Stimulated activated CD8-positive, alpha-beta memory T cell treated with anti-CD3 and anti-CD28 coated beads, Interleukin-15, amount 100 ng/mL, for 48 hours (primary cell): ENCODE data around the gene RANBP17.

Source experiments
- DNase-seq, 2 donors: peaks; one replicate each; pipeline ENCODE4 v3.0.0-alpha.2; 2020; ENCODE audit warnings: low read depth in 2 of 2

The RANBP17 gene

GRCh38 chr5:171249460-171249859 is 387.6 kb downstream of the RANBP17 start:
- no peak for DNase-seq

DNA sequence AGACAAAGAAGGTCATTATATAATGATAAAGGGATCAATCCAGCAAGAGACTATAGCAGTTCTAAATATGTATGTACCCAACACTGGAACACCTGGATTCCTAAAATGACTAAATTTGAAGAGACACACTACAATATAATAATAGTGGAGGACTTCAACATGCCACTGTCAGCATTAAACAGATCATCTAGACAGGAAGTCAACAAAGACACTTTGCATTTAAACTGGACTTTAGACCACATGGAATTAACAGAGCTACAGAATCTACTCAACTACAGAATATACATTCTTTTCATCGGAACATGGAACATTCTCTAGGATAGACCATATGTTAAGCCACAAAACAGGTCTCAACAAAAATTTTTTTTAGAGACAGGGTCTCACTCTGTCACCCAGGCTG is 388.9 kb downstream of the RANBP17 start:
- DNase-seq: no peak

GRCh38 chr5:171251519-171251918 is 389.7 kb downstream of the RANBP17 start:
- DNase-seq: no peak

- no peak for DNase-seq
These were observed 390.9 kb downstream of the RANBP17 start for GRCh38 chr5:171252674-171253073.

DNA sequence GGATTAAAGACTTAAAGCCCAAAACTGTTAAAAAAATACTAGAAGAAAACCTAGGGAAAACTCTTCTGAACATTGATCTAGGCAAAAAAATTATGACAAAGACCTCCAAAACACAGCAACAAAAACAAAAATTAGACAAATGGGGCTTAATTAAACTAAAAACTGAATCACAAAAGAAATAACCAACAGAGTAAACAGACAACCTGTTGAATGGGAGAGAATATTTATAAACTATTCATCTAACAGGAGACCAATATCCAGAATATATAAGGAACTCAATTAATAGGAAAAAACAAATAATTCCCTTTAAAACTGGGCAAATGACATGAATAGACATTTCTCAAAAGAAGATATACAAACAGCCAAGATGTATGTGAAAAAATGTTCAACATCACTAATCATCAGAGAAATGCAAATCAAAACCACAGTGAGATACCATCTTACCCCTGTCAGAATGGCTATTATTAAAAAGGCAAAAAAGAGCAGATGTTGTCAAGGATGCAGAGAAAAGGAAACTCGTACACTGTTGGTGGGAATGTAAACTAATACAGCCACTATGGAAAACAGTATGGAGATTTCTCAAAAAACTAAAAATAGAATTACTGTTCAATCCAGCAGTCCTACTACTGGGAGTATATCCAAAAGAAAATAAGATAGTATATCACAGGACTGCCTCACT is 397.1 kb downstream of the RANBP17 start:
- no peak for DNase-seq

GRCh38 chr5:171261361-171261760 is 399.5 kb downstream of the RANBP17 start:
- DNase-seq: no peak

DNA sequence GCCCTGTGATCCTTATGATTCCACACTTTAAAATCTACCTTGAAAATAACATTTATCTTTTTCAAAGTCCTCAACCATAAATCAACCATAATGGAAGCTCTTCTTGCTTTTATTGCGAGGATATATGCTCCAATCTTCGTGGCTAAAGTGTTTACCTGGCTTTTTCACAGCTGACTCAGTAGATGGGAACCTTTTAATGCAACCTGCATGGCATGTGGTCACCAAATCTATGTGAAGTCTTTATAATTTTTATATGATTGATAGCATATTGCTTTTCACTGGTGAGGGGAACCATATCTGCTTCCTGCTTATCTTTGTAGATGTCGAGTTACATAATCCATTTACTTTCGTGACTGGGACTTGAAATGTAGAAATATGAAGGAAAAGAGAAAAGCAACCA is 400.1 kb downstream of the RANBP17 start:
- no peak for DNase-seq

- no peak for DNase-seq
These were observed 401.4 kb downstream of the RANBP17 start for GRCh38 chr5:171263181-171263580.

- no peak for DNase-seq
These were observed 403.0 kb downstream of the RANBP17 start for GRCh38 chr5:171264843-171265242.

GRCh38 chr5:171268700-171269620 is 407.1 kb downstream of the RANBP17 start:
- DNase-seq: no peak

GRCh38 chr5:171269717-171270116 is 407.9 kb downstream of the RANBP17 start:
- no peak for DNase-seq

GRCh38 chr5:171270136-171270535 is 408.3 kb downstream of the RANBP17 start:
- DNase-seq: no peak

- DNase-seq: no peak
These were observed 410.0 kb downstream of the RANBP17 start for GRCh38 chr5:171271798-171272197.

DNA sequence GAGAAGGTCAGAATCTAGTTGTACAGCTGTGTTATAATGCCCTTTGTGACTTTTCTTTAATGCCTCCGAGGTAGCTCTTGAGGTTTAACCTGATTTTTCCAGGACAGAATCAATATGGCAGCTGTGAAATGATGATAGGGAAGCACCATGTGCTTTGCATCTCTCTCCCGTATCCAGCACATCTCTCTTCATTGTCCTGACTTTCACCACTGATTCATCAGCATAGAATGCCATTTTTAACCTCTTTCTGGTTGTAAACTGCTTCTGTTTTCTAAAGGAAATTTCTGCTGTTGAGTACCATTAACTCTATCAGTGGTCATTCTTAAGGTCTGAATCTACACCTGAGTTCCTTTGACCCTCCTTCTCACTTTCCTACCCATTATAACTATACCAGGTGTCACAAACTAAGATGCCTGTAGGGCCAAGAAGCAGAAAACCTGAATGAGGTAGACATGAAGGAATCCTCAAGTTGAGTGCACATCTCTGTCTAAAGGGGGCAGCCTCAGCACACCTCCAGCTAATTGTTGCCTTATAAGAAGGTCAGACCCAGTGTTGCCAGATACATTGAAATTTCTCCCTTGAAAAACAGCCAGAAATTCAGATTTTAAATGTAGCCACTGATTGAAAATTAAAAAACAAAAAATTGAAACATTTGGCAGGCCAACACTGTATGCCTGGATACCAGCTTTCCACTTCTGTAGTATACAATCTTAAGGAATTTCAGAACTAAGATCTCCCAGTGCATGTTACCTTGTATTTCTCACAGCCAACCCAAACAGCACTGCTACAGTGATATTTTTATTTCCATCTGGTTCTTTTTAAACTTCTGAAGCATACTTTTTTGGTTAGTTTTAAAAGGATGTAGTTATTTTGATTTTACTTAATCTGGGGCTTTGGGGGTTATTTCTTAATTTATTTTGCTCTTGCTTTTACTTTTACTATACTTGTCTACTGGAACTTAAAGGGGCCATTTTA is 411.5 kb downstream of the RANBP17 start:
- DNase-seq: no peak

DNA sequence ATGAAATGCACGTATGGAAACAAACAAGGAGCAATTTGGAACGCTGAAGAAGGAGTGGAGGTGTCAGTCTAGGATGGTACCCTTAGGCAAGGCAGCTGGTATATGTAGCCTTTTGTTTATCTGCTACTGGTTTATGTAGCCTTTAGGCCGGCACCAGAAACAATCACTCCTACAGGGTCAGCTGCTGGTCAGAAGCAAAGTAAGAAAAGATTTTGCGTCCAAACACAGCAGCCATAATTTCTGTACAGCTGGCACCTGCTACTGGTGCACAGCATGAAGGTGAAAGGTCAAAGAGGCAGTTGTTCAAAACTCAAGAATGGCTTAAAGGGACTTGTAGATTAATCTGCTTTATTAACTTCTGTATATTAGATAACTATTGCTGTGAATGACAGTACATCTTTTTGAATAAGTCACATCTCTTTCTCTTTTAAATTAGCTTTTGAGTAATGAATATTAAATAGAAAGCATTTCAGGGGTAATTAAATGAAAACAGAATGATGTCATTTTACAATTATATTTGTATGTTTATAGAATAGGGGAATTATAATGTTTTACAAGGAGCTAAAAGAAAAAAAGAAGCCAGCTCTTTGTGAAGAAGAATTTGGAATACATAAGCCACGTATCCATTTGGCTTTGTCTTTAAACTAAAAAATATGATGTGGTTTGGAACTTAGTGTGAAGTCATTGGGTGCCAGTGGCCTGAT is 414.2 kb downstream of the RANBP17 start:
- no peak for DNase-seq

DNA sequence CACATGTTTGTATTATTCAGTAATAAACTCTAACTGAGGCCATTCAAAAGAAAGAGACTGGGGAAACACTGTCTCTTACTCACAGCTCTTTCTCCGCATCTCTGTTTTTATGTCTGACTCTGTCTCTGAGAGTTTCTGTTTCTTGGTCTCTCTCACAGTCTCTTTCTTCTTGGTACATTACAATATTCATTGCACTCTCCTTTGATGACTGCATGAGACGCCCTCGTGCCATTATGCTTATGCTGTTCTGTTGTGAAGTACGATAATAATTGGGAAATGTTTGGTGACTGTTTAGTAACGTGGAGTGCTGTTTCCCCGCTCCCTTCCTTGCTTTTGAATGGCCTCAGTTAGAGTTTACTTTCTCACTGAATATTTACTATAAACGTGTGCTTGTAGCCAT is 421.9 kb downstream of the RANBP17 start:
- DNase-seq: no peak

GRCh38 chr5:171285465-171285864 is 423.6 kb downstream of the RANBP17 start:
- no peak for DNase-seq

- DNase-seq: no peak
These were observed 426.2 kb downstream of the RANBP17 start for GRCh38 chr5:171288066-171288465.

DNA sequence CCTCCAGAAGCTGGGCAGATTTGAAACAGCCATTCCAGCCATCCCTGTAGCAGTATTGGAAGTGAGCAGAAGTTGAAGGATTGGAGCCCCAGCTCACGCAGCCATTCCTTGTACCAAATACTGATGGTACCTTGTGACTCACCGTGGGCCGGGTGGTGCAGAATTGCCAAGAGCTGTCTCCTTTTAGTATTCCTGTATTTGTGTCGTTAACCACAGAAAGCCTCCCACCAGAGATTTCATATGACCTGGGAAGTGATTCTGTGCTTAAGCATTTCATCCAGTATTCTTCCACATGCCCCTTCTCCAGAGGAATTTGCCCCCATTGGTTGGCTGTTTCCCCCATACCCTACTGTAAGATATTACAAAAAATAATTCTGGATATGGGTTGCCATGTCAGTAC is 429.6 kb downstream of the RANBP17 start:
- no peak for DNase-seq

GRCh38 chr5:171295299-171295698 is 433.5 kb downstream of the RANBP17 start:
- no peak for DNase-seq

DNA sequence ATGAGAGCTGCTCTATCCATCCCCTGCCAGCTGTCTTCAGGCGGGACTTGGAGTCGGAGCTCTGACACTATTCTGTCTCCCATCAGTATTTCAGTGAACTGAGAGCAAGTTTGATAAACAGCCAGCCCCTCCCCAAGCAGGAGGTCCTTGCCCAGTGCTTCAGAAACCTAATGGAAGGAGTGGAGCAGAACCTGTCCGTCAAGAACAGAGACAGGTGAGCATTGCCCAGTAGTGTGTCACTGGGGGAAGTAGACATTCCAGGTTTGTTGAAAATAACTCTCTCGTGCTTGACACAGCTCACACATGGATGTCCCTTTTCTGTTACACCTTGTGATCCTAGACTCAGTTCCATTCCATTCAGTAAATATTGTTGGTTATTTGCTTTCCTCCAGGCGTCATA is 434.0 kb downstream of the RANBP17 start:
- DNase-seq: no peak
